GM06990 (cell line): ENCODE results near the gene PLCG2.
"Not testable (repeated sequence)": the region's sequence is repeated elsewhere in the genome, so short reads cannot be mapped to it uniquely, and the experiment has no call there.

Source experiments
- DNase-seq: peaks from one replicate; pipeline ENCODE4 v3.0.0-alpha.2; 2011; ENCODE audit not compliant: insufficient read length; ENCODE audit errors: extremely low read depth
- H3K27me3 ChIP-seq: replicated peaks from 2 replicates; pipeline ENCODE4 v1.6.0; 2011; ENCODE audit warnings: low read length; ENCODE audit not compliant: control insufficient read depth, insufficient read depth
- H3K36me3 ChIP-seq: 2 replicates; pipeline ENCODE4 v1.5.1; 2011; ENCODE audit warnings: low read length; ENCODE audit not compliant: control insufficient read depth, insufficient read depth
- H3K4me3 ChIP-seq: replicated peaks from 2 replicates; pipeline ENCODE4 v1.5.1; 2011; ENCODE audit warnings: low read depth, mild to moderate bottlenecking, control low read depth, low read length
- TF ChIP-seq, protein P1 (sequence below): IDR thresholded peaks from 2 replicates; pipeline ENCODE4 v1.5.1; 2011; ENCODE audit warnings: low read length, control low read depth, mild to moderate bottlenecking, inconsistent platforms; ENCODE audit not compliant: insufficient read depth, poor library complexity, severe bottlenecking

PLCG2 gene

DNA sequence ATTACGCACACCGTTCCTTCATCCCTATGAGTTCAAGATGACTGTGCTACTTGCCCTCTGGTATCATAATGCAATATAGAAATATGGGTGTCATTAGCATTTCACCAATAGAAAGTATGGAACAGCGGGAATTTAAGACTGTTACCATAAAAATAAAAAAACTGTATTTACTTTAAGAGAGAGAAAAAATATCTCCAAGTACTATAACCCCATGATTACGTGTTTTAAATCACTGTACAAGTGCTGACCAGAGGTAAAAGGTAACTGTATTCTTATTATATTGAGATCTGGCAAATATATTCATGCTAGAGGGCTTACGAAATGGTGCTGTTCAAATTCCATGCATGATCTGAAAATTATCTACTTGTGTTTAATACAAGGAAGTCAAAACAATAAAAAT, 226.9 kb downstream of the PLCG2 start:
- Histone ChIP-seq H3K36me3 (no peaks in the 10 kb centered on the region; the same call in 1 of the 2 replicates), H3K4me3 (no peak overlapping the region), H3K27me3 (no peaks in the 10 kb centered on the region)
- TF ChIP-seq, protein P1, sequence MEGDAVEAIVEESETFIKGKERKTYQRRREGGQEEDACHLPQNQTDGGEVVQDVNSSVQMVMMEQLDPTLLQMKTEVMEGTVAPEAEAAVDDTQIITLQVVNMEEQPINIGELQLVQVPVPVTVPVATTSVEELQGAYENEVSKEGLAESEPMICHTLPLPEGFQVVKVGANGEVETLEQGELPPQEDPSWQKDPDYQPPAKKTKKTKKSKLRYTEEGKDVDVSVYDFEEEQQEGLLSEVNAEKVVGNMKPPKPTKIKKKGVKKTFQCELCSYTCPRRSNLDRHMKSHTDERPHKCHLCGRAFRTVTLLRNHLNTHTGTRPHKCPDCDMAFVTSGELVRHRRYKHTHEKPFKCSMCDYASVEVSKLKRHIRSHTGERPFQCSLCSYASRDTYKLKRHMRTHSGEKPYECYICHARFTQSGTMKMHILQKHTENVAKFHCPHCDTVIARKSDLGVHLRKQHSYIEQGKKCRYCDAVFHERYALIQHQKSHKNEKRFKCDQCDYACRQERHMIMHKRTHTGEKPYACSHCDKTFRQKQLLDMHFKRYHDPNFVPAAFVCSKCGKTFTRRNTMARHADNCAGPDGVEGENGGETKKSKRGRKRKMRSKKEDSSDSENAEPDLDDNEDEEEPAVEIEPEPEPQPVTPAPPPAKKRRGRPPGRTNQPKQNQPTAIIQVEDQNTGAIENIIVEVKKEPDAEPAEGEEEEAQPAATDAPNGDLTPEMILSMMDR, result no peak
- DNase-seq, result no peak

DNA sequence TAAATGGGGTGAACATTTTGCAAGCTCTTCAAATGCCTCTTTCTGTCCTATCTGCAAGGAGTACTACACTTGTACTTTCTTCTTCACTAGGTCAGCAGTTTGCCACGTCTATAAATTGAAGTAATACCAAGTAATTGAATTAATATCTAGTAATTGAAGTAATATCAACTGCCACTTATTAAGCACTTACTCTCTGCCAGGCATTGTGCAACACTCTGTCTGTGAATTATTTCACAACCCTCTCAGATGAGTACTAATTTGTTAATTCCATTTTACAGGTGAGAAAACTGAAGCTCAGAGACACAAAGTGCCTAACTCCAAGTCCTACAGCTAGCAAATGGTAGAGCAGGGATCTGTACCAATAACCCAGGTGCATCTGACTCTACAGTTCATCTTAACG, 228.1 kb downstream of the PLCG2 start:
- DNase-seq, result no peak
- Histone ChIP-seq H3K36me3 (no peaks in the 10 kb centered on the region; the same call in 1 of the 2 replicates), H3K4me3 (no peak overlapping the region), H3K27me3 (no peaks in the 10 kb centered on the region)
- TF ChIP-seq, protein P1, result no peak

DNA sequence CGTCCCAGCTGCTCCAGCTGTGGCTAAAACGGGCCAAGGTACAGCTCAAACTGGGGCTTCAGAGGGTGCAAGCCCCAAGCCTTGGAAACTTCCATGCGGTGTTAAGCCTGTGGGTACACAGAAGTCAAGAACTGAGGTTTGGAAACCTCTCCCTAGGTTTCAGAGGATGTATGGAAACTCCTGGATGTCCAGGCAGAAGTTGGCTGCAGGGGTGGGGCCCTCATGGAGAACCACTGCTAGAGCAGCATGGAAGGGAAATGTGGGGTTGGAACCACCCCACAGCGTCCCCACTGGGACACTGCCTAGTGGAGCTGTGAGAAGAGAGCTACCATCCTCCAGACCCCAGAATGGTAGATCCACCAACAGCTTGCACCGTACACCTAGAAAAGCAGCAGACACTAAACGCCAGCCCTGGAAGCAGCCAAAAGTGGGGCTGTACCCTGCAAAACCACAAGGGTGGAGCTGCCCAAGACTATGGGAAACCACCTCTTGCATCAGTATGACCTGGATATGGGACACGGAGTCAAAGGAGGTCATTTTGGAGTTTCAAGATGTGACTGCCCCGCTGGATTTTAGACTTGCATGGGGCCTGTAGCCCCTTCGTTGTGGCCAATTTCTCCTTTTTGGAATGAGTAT, 230.0 kb downstream of the PLCG2 start:
- no peak for DNase-seq
- Histone ChIP-seq H3K4me3 (no peak overlapping the region), H3K27me3 (no peaks in the 10 kb centered on the region), H3K36me3 (no peaks in the 10 kb centered on the region; the same call in 1 of the 2 replicates)
- TF ChIP-seq, protein P1, result no peak

DNA sequence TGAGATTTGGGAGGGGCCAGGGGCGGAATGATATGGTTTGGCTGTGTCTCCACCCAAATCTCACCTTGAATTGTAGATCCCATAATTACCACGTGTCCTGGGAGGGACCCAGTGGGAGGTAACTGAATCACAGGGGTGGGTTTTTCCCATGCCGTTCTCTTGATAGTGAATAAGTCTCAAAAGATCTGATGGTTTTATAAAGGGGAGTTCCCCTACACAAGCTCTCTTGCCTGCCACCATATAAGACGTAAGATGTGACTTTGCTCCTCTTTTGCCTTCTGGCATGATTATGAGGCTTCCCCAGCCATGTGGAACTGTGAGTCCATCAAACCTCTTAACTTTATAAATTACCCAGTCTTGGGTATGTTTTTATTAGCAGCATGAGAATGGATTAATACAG, 230.7 kb downstream of the PLCG2 start:
- not testable (repeated sequence) for H3K4me3 ChIP-seq, H3K36me3 ChIP-seq, H3K27me3 ChIP-seq, DNase-seq

DNA sequence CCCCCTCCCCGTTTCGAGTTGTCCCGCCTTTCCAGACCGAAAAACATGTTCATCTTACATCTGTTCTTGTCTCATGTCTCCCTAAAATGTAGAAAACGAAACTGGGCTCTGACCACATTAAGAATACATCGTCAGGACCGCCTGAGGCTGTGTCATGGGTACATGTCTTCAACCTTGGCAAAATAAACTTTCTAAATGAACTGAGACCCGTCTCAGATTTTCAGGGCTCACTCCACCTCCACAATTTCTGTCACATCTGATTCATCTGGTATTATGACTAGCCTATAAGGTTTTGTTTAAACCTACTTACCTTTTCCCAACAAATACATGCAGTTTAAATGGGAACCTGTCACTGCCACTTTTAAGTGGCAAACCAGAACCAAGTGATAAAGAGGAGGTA, 231.6 kb downstream of the PLCG2 start:
- TF ChIP-seq, protein P1, result no peak
- DNase-seq, result no peak
- Histone ChIP-seq H3K36me3 (no peaks in the 10 kb centered on the region), H3K27me3 (no peaks in the 10 kb centered on the region), H3K4me3 (peak overlapping the region; percentile 61)

DNA sequence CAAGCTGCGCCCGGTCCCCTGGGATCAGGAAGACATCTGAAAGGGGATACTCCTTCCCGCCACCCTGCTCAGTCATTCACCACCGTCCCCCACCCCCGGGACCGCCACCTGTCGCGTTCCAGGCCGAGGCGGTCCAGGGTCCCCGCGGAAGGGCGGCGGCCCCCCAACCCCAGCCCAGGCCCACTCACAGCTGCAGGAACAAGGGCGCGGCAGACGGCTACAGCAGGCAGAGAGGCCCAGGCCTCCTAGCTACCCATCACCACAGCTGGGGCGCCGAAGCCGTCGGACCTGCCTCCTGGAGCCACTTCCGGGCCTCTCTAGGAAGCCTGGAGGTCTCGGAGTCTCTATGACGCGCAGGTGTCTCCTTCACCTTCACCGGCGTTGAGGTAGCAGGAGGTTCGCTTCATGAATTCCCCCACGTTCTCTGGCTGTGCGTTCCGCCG, 232.1 kb downstream of the PLCG2 start, which contains the start of gene SDR42E1:
SDR42E1 (minus strand) TSS at position 272 of the 443 bp plus-strand sequence. CDS start 10,612 bp downstream, outside the sequence.
- peak; percentile 71 for DNase-seq
- TF ChIP-seq, protein P1, result no peak
- H3K4me3 ChIP-seq, result peak within 1 kb of the TSS; percentile 61

More for the DNA sequence above, 232.1 kb downstream of the PLCG2 start, which contains the start of gene SDR42E1:
- H3K27me3 ChIP-seq, result no peaks in the 10 kb centered on the region
- H3K36me3 ChIP-seq, result no peaks in the 10 kb centered on the region
